Nephron (organoid): Measurements from ENCODE around the gene PPM1H.

ENCODE experiments used
- H3K27ac Mint-ChIP-seq, 3 experiments: 2 replicates each; pipeline ENCODE4 v1.8.0; 2020; ENCODE audit warnings: mixed read lengths in 3 of 3, mild to moderate bottlenecking in 2 of 3, moderate library complexity in 1 of 3
- H3K27me3 Mint-ChIP-seq: 2 replicates; pipeline ENCODE4 v1.8.0; 2021; ENCODE audit warnings: low read depth, mild to moderate bottlenecking, moderate library complexity, mixed read lengths
- H3K36me3 Mint-ChIP-seq: 2 replicates; pipeline ENCODE4 v1.8.0; 2020; ENCODE audit warnings: low read depth, mixed read lengths
- H3K4me1 Mint-ChIP-seq: 2 replicates; pipeline ENCODE4 v1.8.0; 2020; ENCODE audit warnings: mixed read lengths
- H3K4me3 Mint-ChIP-seq, 3 experiments: 2 replicates each; pipeline ENCODE4 v1.8.0; 2020; ENCODE audit warnings: mild to moderate bottlenecking in 3 of 3, mixed read lengths in 3 of 3, moderate library complexity in 2 of 3
- H3K9me3 Mint-ChIP-seq: 2 replicates; pipeline ENCODE4 v1.8.0; 2020; ENCODE audit warnings: mixed read lengths
- TF ChIP-seq, protein P1 (sequence below), 3 experiments: fragments of 200-600 bp; sonication (generic); IDR thresholded peaks; one replicate each; pipeline ENCODE4 v1.5.0; 2021; ENCODE audit warnings: antibody characterized with exemption in 3 of 3; ENCODE audit not compliant: unreplicated experiment in 3 of 3

The PPM1H gene

DNA sequence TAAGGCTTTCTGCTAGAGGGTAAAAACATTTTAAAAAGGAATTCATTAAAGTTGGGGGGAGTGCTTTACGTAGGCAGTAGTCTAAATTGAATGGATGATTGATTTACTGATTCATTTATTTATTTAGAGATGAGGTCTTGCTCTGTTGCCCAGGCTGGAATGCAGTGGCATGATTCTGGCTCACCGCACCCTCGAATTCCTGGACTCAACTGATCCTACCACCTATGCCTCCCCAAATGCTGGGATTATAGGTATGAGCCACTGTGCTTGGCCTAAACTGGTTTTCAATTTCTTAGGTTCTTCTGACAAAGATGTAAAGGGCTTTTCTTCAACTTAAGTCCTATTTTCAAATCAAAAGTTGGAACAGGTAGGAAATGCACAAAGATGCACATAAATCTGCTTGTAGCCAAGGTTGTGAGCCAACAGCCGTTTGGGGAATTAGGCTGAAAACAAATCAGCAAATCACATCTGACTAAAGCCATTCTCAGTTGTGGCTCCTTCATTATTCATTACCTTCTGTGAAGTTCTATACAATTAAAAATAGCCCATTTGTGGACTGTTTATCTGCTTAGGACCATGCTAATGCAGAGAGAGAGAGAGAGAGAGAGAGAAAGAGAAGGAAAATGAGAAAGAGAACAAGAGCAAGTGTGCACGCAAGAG is 218.0 kb downstream of the PPM1H start:
- no peaks in the 10 kb centered on the region for H3K9me3 Mint-ChIP-seq
- H3K4me3 Mint-ChIP-seq: no peak overlapping the region
- H3K36me3 Mint-ChIP-seq: peaks cover 8% of the 10 kb centered on the region
- peak overlapping the region; percentile 68 to 85 (median 71) for H3K27ac Mint-ChIP-seq
- TF ChIP-seq, protein P1, sequence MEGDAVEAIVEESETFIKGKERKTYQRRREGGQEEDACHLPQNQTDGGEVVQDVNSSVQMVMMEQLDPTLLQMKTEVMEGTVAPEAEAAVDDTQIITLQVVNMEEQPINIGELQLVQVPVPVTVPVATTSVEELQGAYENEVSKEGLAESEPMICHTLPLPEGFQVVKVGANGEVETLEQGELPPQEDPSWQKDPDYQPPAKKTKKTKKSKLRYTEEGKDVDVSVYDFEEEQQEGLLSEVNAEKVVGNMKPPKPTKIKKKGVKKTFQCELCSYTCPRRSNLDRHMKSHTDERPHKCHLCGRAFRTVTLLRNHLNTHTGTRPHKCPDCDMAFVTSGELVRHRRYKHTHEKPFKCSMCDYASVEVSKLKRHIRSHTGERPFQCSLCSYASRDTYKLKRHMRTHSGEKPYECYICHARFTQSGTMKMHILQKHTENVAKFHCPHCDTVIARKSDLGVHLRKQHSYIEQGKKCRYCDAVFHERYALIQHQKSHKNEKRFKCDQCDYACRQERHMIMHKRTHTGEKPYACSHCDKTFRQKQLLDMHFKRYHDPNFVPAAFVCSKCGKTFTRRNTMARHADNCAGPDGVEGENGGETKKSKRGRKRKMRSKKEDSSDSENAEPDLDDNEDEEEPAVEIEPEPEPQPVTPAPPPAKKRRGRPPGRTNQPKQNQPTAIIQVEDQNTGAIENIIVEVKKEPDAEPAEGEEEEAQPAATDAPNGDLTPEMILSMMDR (IDR thresholded peaks at IDR 0.05; ENCODE audit: unreplicated experiment in 3 of 3): no peak
- H3K27me3 Mint-ChIP-seq: peaks cover 4% of the 10 kb centered on the region
- H3K4me1 Mint-ChIP-seq: peaks cover 84% of the 10 kb centered on the region

DNA sequence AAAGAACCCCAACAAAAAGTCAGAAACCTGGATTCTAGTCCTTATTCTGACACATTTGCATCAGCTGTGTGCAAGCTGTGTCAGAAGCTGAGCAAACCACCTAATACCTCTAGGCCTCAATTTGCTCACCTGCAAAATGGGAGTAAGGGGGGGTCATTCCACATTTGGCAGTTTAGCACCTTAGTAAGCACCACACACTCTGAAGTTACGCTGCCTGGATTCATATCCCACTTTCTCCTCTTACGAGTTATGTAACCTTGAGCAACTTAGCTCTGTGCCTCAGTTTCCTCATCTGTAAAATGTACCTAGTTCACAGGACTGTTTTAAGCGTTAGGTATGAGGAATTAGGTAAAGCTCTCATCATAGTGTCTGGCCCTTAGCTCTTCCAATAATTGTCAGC is 218.9 kb downstream of the PPM1H start:
- Mint-ChIP-seq H3K27ac (peak overlapping the region; percentile 81 to 86 (median 85)), H3K4me3 (no peak overlapping the region), H3K36me3 (peaks cover 8% of the 10 kb centered on the region), H3K9me3 (no peaks in the 10 kb centered on the region), H3K27me3 (peaks cover 4% of the 10 kb centered on the region), H3K4me1 (peaks cover 84% of the 10 kb centered on the region)
- TF ChIP-seq, protein P1 (IDR thresholded peaks at IDR 0.05; ENCODE audit: unreplicated experiment in 3 of 3): no peak

DNA sequence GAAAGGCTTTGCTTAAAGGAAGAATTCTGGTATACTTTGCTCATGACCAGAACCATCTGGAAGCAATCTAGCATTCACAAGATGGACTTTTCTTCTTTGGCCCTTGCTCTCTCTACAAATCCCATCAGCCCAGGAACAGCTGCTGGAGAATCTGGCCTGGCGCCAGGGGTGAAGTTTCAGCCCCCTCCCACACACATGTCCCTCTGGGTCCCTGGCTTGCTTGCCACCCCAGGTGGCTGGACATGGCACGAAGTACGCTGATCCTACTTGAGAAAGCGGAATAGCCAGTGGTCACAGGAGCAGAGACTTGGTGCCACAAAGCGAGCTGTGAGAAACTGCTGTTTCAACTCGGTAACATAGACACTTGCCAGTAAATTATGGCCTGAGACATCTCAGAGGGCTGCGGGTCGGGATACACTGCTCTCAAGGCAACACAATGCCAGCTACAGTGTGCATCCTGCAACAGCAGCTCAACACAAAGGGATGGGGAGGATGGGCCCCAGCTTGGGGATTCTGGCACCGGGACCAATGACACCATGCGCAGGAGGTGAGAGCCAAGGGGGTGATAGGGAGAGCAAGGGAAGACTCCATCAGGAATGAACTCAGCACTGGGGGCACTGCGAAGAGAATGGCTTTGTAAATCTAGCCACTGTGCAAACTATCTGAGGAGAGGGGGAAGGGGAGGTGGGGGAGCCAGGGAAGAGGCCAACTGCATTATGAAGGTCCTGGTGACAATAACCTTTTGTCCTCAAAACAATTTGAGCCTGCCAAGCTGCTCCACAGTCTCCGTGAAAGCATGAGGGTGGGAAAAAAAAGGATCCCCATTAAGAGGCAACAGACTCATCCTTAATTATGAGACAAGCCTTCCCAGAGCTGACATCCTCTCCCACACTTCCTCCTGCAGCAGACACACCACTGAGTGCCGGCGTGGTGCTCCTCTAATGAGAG is 219.9 kb downstream of the PPM1H start:
- Mint-ChIP-seq H3K9me3 (no peaks in the 10 kb centered on the region), H3K36me3 (peaks cover 6% of the 10 kb centered on the region), H3K4me1 (peaks cover 74% of the 10 kb centered on the region), H3K4me3 (peak overlapping the region; percentile 22 to 31 (median 29)), H3K27ac (peak overlapping the region; percentile 81 to 86 (median 85)), H3K27me3 (peaks cover 4% of the 10 kb centered on the region)
- TF ChIP-seq, protein P1 (IDR thresholded peaks at IDR 0.05; ENCODE audit: unreplicated experiment in 3 of 3): no peak

DNA sequence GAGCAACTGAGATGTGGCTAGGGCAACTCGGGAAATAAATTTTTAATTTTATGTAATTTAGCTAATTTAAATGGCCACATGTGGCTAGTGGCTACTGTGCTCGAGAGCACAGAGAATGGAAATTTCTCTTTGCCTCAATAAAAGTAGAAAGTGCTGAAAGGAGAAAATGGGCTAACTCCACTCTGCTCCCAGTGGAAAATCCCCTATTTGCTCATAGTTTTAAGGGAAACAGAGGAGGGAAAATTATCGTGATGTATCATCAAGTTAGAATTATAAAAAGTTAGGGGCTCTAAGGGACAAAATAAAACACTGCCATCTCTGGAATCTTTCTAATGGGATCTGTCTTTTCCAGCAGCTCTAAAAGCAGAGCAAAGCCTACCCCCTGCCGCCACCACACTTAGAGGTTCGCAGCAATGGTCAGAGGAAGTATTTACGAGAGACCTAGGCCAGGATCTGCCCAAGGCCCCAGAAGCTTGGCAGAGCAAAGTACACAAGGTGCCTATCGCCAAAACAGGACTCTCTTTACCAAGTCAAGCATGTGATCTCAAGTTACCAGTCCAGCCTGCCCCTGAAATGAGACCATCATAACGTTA is 220.7 kb downstream of the PPM1H start:
- Mint-ChIP-seq H3K27ac (peak overlapping the region; percentile 81 to 86 (median 85)), H3K36me3 (peaks cover 6% of the 10 kb centered on the region), H3K4me3 (peak overlapping the region in 2 of 3 experiments; percentile 29 to 31), H3K9me3 (no peaks in the 10 kb centered on the region), H3K4me1 (peaks cover 72% of the 10 kb centered on the region), H3K27me3 (peaks cover 3% of the 10 kb centered on the region)
- TF ChIP-seq, protein P1 (IDR thresholded peaks at IDR 0.05; ENCODE audit: unreplicated experiment in 3 of 3): no peak

DNA sequence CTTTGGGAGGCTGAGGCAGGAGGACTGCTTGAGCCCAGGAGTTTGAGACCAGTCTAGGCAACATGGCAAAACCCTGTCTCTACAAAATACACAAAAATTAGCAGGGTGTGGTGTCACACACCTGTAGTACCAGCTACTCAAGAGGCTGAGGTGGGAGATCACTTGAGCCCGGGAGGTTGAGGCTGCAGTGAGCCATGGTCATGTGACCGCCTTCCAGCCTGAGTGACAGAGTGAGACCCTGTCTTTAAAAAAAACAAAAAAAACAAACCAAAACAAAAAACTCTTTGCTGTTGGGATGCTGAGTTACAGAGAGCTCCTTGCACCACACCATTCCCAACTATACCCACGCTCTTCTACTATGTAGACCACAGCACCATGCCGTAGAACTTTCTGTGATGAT is 221.2 kb downstream of the PPM1H start:
- Mint-ChIP-seq H3K4me1 (peaks cover 75% of the 10 kb centered on the region), H3K27me3 (no peaks in the 10 kb centered on the region), H3K36me3 (peaks cover 4% of the 10 kb centered on the region), H3K27ac (peak overlapping the region; percentile 81 to 86 (median 85)), H3K9me3 (no peaks in the 10 kb centered on the region), H3K4me3 (no peak overlapping the region)
- TF ChIP-seq, protein P1 (IDR thresholded peaks at IDR 0.05; ENCODE audit: unreplicated experiment in 3 of 3): no peak
